MG63 (cell line): ENCODE results near the gene BCL2L2. TPM values are rescaled to one million over a fixed set of nuclear protein-coding genes. Genes with fewer than 3 reads are reported as not detected.

Experiments
- DNase-seq: peaks from one replicate; pipeline ENCODE4 v3.0.0-alpha.2; 2020
- H3K27me3 ChIP-seq: fragments of 250-450 bp; sonication (Bioruptor Pico); 2 replicates; pipeline ENCODE4 v1.5.1; 2020; ENCODE audit warnings: mild to moderate bottlenecking, moderate library complexity
- H3K36me3 ChIP-seq: fragments of 250-450 bp; sonication (Bioruptor Pico); 2 replicates; pipeline ENCODE4 v1.5.1; 2020; ENCODE audit warnings: mild to moderate bottlenecking, moderate library complexity
- H3K4me3 ChIP-seq: fragments of 250-450 bp; sonication (Bioruptor Pico); 2 replicates; pipeline ENCODE4 v1.5.1; 2020; ENCODE audit warnings: mild to moderate bottlenecking, moderate library complexity
- H3K9me3 ChIP-seq: fragments of 250-450 bp; sonication (Bioruptor Pico); 2 replicates; pipeline ENCODE4 v1.5.1; 2020; ENCODE audit warnings: mild to moderate bottlenecking, moderate library complexity
- total RNA-seq: library from RNA; depleted of rRNA; stranded (reverse); fragments of >200 nt; shearing (Covaris generic); gene quantifications from 2 replicates; pipeline ENCODE4 v1.2.3, GENCODE V29; 2014; ENCODE audit warnings: low replicate concordance

BCL2L2 gene
- total RNA-seq, 1 experiment from 2014 or later = 7.1 TPM

DNA sequence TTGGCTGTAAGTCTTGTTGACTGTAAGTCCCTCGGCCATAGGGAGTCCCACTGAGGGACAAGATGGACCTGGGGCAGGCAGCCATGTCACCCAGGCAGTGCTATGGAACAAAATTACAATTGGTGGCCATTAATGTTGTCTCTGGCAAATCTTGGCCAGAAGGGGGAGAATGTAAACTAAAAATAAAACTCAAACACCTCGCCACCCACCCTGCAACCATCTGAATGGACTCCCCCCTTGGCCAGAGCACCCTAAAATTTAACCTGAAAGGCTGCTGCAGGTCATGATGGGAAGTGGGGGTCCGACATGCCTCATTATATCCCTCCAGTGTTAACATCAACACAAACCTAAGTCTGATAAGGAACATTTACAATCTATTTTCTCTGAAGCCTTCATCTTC is 37.8 kb downstream of the BCL2L2 start:
- H3K9me3 ChIP-seq = peaks cover under 1% of the 10 kb centered on the region; the same call in 1 of the 2 replicates

DNA sequence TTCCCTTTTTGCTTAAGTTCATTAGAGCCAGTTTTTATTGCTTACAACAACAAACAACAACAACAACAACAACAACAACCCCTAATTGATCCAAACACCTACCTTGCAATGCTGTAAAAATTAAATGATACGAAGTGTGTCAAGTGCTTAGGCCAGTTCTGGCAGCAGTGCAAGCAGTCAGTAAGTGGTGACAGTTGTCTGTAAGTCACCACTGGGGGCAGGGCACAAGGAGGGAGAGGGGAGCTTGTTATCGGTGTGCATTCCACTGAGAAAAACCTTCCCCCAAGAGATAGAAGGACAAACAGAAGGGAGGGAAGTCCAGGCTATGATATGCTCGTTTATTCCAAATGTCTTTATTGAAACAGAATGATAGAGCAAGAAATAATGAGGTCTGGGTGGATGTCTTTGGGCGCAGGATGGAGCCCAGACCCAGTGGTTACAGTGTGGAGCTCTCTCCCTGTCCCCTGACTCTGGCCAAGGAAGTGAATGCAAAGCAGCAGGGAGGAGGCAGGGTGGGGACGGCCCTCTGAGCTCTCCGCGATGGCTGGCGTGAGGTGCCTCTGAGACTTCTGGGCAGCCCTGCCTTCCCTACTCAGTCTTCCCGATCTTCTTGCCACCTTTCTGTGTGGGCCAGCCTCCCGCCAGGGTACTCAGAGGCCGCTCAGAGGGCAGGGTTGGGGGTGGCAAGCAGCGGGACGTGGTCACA is 39.5 kb downstream of the BCL2L2 start:
- Histone ChIP-seq H3K4me3 (no peak overlapping the region), H3K36me3 (no peaks in the 10 kb centered on the region), H3K9me3 (no peaks in the 10 kb centered on the region), H3K27me3 (no peaks in the 10 kb centered on the region)
- DNase-seq = no peak

More for the DNA sequence above, 37.8 kb downstream of the BCL2L2 start:
- no peak for DNase-seq
- Histone ChIP-seq H3K27me3 (no peaks in the 10 kb centered on the region), H3K4me3 (no peak overlapping the region), H3K36me3 (no peaks in the 10 kb centered on the region)

DNA sequence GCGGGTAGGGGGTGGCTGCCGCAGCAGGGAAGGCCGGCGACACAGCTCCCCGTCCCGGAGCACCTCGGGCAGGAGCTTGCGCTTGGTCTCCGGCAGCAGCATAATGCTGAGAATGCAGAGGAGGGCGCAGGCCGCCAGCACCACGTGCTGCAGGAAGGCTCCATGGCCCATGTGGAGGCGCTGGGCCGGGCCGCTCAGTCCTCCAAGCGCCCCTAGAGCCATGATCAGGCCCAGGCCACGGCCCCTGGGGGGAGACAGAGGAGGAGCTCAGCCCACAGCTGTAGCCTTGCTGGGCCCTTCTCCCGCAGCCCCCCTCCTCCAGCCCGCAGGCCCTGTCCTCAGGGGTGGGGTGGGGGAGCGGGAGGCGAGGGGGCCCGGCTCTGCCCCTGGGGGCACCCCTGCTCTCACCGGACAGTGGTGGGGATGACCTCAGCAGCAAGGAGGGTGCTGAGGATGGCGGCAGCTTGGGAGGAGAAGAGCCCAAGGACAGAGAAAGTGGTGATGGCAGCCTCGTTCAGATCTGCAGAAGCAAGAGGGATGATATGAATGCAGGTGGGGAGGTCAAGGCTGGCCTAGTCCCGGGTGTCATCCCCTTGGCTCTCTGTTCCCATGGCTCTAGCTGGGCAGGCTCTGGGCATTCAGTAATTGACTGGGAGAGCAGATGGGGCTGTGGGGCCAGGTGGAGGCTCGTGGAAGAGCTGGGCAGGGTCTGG is 40.2 kb downstream of the BCL2L2 start:
- no peak for DNase-seq
- Histone ChIP-seq H3K27me3 (no peaks in the 10 kb centered on the region), H3K9me3 (no peaks in the 10 kb centered on the region), H3K36me3 (no peaks in the 10 kb centered on the region), H3K4me3 (no peak overlapping the region)

DNA sequence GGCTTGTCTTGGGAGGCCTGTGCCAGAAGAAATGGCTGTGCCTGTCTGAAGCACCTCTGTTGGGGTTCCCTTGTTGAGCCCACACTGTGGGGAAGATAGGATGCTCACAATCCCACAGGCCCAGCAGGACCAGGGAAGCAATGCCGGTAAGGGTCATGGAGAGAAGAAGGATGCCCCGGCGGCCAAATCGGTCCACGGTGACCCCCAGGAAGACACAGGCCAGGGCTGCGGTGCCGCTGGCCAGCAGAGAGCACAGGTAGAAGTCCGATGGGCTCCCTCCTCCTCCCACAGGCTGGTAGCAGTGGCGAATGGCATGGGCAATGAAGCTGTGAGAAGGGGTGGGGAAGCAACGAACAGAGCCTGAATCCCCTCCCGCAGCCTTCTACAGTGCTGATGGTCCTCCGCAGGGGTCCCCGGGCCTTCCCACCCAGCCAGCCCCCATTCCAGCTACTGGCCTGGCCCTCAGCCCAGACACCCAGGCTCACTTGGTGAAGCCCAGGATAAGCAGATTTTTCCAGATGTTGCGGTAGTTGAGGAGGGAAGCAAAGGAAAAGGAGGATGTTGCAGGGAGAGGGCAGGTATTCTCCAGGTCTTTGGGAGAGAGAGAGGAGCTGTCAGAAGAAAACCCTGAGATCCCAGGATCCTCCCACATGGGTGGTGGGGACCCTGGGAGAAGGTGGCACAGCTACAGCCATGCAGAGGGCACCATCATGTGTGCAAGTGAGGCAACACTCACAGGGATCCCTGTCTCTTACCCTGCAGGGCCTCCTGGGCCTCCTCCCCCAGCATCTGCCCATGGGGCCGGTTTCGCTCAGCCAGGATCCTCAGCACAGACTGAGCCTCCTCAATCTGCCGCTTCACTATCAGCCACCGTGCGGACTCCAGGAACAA is 41.0 kb downstream of the BCL2L2 start:
- H3K36me3 ChIP-seq = no peaks in the 10 kb centered on the region
- H3K27me3 ChIP-seq = no peaks in the 10 kb centered on the region
- H3K9me3 ChIP-seq = no peaks in the 10 kb centered on the region
- DNase-seq = no peak
- no peak overlapping the region for H3K4me3 ChIP-seq

DNA sequence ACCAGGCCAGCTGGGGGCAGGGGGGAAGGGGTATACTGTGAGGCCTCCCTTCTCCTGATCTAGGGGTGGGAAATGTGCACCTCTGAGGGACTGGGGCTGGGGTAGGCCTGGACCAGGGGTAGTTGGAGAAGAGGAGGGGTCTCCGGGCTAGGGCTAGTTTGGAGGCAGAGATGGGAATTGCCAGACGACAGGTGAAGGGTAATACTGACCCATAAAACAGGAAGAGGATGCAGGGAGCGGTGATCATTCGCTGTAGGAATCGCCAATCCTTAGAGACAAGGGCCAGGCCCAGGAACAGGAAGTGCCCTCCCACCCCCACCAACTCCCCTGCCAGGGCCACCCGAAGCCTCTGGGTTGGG is 41.6 kb downstream of the BCL2L2 start:
- H3K36me3 ChIP-seq = no peaks in the 10 kb centered on the region
- H3K9me3 ChIP-seq = no peaks in the 10 kb centered on the region
- DNase-seq = no peak
- no peaks in the 10 kb centered on the region for H3K27me3 ChIP-seq
- H3K4me3 ChIP-seq = no peak overlapping the region

DNA sequence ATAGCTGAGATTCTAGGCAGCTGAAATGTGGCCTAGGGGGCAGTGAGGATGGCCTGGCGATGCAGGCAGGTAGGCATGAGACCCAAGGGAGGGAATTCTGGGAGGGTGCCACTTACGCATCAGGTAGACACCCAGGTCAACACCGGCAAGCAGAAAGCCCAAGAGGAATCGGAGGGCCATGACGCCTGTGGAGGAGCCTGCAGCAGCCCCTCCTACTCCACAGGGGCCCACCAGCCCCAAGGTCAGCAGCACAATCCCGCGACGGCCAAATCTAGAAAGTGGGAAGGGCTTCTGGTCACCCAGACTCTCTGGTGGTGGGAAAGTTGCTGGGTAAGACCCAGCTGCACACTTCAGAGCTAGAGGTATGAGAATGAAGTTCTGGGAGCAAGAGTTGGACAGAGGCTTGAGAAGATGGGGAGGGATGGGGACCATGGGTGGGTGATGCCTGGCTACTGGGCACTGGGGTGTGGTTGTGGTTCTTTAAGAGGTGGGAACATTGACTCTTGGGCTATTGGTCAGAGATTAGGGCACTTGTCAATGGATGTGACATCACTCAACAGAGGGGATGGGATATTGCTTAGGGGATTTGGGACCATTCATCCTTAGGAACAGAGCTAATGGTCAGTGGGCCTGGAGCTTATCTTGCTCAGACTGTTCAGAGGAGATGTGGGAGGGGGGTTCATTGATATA is 42.7 kb downstream of the BCL2L2 start:
- H3K27me3 ChIP-seq = no peaks in the 10 kb centered on the region
- H3K4me3 ChIP-seq = no peak overlapping the region
- no peaks in the 10 kb centered on the region for H3K9me3 ChIP-seq
- no peak for DNase-seq
- no peaks in the 10 kb centered on the region for H3K36me3 ChIP-seq

DNA sequence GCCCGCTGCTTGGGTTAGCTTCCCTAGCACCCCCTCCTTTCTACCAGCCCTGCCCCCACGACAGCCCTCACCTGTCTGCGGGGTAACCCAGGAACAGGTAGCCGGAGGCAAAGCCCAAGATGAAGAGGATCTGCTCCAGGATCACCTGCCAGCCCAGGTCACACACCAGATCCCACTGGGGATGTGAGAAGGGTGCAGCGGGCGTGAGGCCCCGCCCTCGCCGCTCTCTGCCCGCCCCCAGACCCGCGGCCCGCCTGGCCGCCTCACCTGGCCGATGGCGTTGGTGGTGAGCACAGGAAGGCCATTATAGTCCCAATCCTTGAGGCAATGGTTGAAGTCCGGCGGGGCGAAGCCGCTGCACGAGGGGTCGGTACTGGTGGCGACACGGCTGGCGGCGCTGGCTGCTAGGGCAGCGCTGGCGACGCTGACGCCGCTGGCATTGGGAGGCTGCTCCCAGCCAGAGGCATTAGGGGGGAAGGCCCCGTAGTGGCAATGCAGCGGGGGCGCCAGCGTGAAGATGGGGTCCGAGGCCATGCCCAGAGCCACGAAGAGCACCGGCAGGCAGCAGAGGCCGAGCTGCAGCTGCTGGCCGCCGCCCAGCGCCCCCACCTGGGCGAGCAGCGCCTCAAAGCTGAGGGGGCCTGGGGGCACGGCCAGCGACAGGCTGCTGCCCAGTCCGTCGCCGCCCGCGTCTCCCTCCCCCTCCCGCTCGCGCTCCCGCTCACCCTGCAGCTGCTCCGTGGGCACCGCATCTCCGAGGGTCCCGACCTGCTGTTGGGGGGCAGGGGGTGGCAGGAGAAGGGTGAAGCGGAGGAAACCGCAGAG is 45.3 kb downstream of the BCL2L2 start:
- Histone ChIP-seq H3K27me3 (no peaks in the 10 kb centered on the region), H3K9me3 (no peaks in the 10 kb centered on the region), H3K36me3 (no peaks in the 10 kb centered on the region), H3K4me3 (peak overlapping the region; percentile 49)
- no peak for DNase-seq

DNA sequence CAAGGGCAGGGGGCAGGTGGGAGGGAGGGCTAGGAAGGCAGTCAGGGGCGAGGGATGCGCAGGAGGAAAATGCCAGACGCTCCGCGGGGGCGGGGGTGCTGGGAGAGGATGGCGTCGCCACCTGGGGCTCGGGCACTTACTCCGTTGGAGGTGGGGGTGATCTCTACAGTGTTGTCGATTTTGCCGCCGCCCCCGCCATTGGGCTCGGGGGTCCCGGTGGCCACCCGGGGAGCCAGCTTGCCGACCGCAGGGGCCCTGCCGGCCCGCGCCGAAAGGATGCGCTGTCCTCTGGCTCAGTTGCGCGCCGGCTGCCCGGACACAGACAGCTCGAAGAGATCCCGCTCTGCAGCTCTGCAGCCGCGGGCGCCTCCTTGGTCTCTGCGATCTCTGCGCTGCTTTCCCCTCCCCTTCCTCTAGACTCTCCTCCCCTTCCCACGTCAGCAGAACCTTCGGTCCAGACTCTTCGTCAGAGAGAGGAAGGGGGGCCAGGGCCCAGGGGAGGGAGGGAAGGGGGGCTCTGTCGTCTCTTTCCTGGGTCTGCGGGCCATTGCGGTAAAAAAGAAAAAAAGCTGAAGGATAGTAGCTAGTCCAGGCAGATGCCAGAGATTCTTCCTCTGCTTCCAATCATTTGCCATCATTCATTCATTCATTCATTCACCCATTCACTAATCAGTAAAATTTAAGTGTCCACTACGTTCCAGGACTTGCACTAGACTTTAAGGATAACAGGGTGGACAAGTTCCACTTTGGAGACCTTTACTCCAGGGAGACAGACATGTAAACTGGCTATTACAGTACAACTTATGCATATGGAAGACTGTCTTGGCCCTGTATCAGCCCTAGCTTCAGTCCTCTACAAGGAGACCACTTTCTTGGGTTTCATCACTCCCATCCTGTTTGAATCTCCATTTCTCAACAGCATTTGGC is 46.1 kb downstream of the BCL2L2 start, which contains the start of gene SLC22A17:
Gene SLC22A17, minus strand, starts transcription at position 382 of the 927 bp plus-strand sequence.
- H3K27me3 ChIP-seq = no peaks in the 10 kb centered on the region
- H3K36me3 ChIP-seq = peaks cover 2% of the 10 kb centered on the region; the same call in 1 of the 2 replicates
- H3K9me3 ChIP-seq = no peaks in the 10 kb centered on the region
- peak; percentile 71 for DNase-seq
- H3K4me3 ChIP-seq = peak within 1 kb of the TSS; percentile 49

DNA sequence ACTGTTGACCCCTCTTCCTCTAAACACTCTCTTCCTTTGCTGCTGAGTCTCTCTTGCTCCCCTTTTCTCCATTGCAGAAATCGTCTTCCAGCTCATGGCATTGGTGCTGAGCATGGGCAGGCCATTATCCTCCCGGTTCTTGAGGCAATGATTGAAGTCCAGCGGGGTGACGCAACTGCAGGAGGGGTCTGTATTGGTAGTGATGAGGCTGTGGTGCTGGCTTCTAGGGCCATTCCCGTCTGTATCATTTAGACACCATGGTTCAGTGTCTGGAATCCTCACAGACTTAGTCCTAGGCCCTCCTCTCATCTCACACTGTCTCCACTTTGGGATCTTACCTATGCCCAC is 46.8 kb downstream of the BCL2L2 start:
- Histone ChIP-seq H3K27me3 (no peaks in the 10 kb centered on the region), H3K9me3 (no peaks in the 10 kb centered on the region), H3K36me3 (peaks cover 2% of the 10 kb centered on the region; the same call in 1 of the 2 replicates), H3K4me3 (no peak overlapping the region)
- no peak for DNase-seq

DNA sequence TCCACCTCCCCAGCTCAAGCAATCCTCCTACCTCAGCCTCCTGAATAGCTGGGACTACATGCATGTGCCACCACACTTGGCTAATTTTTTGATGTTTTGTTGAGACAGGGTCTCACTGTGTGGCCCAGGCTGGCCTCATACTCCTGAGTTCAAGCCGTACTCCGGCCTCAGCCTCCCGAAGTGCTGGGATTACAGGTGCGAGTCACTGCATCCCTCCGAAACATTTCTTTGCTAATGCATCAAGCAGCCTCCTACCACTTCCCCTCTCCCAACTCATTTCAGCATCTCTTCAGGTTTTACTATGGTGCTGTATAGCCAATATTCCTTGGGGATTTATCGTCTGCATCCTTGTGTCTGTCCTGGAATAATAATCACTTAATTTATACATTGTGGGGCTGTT is 48.4 kb downstream of the BCL2L2 start:
- DNase-seq = no peak
- Histone ChIP-seq H3K9me3 (no peaks in the 10 kb centered on the region), H3K4me3 (no peak overlapping the region), H3K27me3 (no peaks in the 10 kb centered on the region), H3K36me3 (peaks cover 2% of the 10 kb centered on the region; the same call in 1 of the 2 replicates)

DNA sequence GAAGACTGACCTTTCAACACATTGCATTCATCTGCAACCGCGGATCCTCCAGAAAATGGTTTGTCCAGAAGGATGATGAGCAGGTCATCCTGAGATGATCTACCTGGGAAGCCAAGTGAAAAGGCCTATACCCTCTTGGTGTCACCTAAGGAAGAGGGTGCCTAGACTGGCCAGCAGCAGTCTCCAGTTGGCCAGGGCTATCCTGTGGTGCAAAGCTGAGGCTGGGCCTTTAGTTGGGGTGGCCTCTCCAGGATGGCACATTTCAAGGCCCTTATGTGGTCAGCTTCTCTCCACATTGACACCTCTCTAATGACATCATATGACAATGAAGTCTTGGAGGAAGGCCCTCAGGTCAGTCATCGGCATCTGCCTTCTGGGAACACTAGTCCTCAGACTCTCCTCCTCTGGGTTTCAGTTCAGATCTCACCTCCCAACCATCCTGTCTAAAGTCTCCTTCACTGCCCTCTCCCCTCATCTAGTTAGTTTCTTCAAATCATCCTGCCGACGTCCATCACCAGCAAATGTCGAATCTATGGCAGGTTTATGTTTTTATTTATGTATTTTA is 49.3 kb downstream of the BCL2L2 start:
- Histone ChIP-seq H3K27me3 (no peaks in the 10 kb centered on the region), H3K36me3 (peaks cover 2% of the 10 kb centered on the region), H3K9me3 (no peaks in the 10 kb centered on the region), H3K4me3 (no peak overlapping the region)
- DNase-seq = no peak

DNA sequence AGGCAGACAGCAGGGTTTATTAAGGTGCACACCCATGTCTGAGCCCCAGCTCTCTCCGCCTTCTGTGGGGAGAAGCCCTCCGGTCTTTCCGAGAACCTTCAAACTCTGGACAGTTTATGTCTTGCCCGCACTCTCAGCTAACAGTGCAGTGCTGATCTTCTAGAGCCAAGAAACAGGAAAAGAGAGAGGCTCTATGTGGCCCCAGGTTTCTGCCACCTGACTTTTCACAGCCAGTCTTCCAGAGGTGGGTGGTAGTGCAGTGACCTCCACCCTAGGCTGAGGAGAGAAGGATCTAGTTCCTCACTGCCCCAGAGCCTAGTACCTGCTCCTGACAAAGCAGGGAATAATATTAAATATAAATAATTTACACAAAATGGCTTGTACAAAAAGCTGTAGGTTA is 50.0 kb downstream of the BCL2L2 start:
- Histone ChIP-seq H3K9me3 (no peaks in the 10 kb centered on the region), H3K36me3 (peaks cover 2% of the 10 kb centered on the region), H3K27me3 (no peaks in the 10 kb centered on the region), H3K4me3 (no peak overlapping the region)
- no peak for DNase-seq

DNA sequence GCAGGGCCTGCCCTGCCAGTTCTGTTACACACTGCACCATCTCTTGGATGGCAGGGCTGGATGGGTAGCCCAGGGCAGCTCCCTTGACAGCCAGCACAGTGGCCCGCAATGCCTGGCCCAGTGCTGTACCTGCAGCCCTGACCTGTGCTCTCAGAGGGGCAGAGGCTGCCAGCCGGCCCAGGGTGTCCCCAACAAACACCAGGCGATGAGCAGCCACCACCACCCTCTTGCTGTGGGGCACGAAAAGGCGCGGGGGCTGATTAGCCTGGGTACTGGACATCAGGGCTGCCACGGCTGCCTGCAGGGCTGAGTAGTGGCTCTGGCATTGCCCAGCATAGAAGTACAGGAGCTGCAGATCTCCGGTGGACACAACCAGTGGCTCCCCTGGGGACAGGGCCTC is 50.6 kb downstream of the BCL2L2 start:
- Histone ChIP-seq H3K9me3 (no peaks in the 10 kb centered on the region), H3K27me3 (no peaks in the 10 kb centered on the region), H3K4me3 (no peak overlapping the region), H3K36me3 (peaks cover 2% of the 10 kb centered on the region)
- no peak for DNase-seq

DNA sequence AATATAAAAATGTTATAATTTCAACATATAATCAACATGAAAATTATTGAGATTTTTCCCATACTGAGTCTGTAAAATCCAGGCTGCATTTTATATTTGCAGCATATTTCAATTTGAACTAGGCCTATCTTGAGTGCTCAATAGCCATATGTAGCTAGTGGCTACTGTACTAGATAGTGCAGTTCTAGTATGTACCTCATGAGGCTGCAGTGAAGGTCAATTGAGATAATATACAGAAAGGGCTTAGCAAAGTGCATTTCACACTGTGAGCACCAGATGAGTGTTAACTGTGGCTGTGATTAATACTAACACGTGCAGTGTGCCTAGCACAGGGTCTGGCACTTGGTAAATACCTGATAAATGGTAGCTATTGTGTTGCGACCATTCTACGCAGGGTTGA is 51.4 kb downstream of the BCL2L2 start:
- no peaks in the 10 kb centered on the region for H3K9me3 ChIP-seq
- no peak for DNase-seq
- peaks cover 2% of the 10 kb centered on the region for H3K36me3 ChIP-seq
- no peaks in the 10 kb centered on the region for H3K27me3 ChIP-seq
- H3K4me3 ChIP-seq = no peak overlapping the region
